Prostate gland (tissue), 2 donors: ENCODE results near the gene RASGEF1B.

Experiments
- CTCF ChIP-seq, 4 experiments: fragments of 200-600 bp in 2 of 4; fragments of 450-650 bp in 2 of 4; sonication (generic) in 2 of 4; IDR thresholded peaks; 1 replicate in 3 of 4; 2 replicates in 1 of 4; pipeline ENCODE4 v1.5.1; 2016 to 2019; ENCODE audit warnings: antibody characterized with exemption in 4 of 4, mild to moderate bottlenecking in 2 of 4, moderate library complexity in 2 of 4
- POLR2AphosphoS5 ChIP-seq: sonication (generic); formaldehyde crosslinking; IDR thresholded peaks from one replicate; pipeline ENCODE4 v1.6.1; 2017; ENCODE audit warnings: antibody characterized with exemption

GRCh38 chr4:81494031-81494431, 22.3 kb upstream of the RASGEF1B start:
- TF ChIP-seq CTCF (IDR thresholded peaks at IDR 0.05) (no peak), POLR2AphosphoS5 (no peak)
